Putamen (tissue), 1 donor: Measurements from ENCODE around the gene ATG9A.
A peak's percentile ranks its signal among the peaks of the same experiment; 100 is the strongest.

Experiments
- DNase-seq: peaks from one replicate; pipeline ENCODE4 v3.0.0-alpha.2; 2016; ENCODE audit warnings: low spot score

The ATG9A gene

DNA sequence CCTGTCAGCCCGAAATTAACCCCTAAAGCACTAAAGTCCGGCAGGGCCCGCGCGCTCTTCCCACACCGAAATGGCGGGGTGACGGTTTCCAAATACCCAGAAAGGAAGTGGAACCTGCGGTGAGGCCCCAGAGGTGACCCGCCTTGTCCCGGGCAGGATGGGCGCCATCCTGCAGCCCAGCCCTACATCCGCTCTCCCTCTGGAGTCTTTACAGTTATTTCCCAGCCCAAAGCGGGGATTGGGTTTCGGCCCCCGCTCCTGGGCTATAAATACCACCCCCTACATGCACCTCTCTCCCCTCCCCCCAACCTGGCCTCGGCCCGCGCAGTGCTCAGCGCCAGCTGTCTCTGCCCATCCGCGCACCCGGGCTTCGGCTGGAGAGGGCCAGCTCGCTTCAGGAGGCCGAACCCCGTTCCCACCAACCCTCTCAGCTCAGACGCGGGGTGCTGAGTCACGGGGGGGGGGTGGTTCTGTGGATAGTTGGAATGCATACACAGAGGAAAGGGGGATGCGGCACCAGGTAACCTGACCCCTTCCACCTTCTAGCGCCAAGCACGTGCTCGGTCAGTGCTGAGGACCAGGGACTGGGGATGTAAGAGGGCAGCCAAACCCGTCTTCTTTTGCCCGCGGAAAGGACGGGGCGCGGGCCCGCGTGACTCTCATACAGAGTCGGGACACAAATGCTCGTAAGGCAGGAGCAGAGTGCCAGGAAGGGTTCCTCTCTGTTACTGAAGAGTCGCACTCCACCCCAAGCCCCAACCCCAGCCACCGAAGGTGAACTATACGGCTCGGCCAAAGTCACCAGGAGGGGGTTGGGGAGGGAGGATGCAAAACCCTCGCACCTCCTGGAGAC lies 23.7 kb upstream of the ATG9A start, which contains the start of gene TUBA4B:
Gene TUBA4B (plus strand): TSS at position 344 of the 853 bp plus-strand sequence. CDS start 165 bp downstream, at position 509.
- DNase-seq: no peak

DNA sequence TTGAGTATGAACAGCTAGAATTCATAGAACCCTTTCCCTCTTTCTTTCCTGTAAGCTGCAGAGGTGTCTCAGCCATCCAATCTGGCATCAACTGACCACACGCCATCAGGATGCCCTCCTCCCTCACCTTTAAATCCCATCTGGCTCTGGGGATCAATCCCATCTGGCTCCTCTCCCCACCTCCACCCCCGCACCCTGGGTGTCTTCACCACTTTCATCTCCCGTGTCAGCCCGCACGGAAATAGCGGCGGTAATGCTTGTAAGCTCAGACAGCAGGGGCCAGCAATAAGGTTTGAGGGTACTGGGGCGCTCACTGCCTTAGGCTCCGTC lies 23.1 kb upstream of the ATG9A start:
- DNase-seq: no peak

DNA sequence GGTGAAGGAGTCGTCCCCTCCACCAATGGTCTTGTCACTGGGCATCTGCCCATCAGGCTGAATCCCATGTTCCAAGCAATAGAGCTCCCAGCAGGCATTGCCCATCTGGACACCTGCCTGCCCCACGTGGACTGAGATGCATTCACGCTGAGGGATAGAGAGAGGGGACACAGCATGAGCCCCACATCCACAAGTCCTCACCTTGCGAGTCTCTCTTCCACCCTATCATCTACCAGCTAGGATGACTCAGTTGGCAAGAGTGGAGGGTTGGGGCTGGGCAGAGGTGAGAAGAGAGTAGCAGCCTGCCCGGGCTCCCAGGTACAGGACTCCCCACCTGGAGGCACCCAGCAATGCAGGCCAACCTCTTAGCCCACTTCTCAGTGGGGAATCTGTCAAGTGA lies 22.6 kb upstream of the ATG9A start:
- DNase-seq: no peak

DNA sequence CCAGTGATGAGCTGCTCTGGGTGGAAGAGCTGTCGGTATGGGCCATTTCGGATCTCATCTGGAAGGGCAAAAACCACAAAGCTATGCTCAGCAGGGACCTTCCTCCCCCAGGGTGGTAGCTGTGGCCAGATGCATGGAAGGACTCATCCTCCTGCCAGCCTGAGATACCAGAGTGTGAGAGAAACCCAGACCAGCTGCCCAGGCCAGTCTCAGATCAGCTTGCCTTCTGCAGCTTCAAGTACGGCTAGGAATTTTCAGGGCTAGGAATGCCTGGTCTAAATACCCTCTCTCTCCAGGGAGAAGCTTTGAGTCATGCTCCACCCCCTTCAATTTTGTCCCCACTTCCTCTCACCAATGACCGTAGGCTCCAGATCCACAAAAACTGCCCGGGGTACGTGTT lies 22.2 kb upstream of the ATG9A start:
- DNase-seq: no peak

DNA sequence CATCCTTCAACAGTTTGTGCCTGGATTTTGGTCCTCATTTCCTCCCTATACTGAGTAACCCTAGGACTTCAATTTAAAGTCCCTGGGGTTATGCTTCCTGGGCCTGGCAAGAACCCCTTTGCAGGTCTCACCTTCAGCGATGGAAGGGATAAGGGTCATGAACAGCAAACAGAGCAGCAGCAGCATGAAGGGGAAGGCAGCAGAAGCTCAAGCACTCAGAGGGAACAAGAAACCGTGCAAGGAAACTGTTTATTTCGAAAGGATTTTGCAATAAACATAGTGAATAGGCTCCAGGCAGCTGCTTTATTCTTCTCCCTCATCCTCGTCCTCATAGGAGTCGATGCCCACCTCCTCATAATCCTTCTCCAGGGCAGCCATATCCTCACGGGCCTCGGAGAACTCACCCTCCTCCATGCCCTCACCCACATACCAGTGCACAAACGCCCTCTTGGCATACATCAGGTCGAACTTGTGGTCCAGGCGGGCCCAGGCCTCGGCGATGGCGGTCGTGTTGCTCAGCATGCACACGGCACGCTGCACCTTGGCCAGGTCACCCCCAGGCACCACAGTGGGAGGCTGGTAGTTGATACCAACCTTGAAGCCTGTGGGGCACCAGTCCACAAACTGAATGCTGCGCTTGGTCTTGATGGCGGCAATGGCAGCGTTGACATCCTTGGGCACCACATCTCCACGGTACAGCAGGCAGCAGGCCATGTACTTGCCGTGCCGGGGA lies 20.8 kb upstream of the ATG9A start:
- DNase-seq: no peak

DNA sequence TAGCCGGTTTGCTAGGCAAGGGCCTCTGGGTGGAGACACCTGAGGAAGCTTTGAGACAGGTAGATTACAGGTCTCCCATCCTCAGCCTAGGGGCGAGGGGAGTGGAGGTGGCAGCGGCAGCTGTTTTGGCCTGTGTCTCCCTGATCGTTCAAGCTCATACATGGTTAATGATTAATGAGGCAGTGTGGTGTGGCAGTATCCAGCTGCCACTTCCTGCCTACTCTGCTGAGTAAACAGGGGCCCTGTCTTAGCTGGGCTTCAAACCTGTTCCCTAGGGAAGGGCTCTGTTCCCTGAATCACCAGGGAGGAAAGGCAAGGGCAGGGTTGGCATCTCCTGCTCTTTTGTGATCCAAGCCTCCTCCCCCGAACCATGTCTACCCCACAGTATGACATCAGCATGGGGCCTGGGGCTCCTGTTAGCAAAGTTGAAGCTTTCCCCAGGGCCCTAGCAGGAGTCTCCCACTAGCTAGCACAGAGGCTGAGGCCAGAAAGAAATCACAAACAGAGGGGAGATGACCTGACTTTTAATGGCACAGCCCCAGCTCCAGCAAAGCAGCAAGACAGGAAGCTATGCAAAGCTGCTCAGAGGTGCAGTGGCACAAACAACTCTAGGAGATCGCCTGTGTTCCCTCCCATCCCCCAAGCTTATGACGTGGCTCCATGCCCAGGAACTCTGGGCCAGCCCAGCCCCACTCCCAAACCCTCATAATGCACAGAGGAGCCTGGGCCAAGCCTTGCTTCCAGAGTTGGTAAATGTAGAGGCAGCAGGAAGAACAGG lies 20.0 kb upstream of the ATG9A start:
- peak; percentile 62 for DNase-seq

DNA sequence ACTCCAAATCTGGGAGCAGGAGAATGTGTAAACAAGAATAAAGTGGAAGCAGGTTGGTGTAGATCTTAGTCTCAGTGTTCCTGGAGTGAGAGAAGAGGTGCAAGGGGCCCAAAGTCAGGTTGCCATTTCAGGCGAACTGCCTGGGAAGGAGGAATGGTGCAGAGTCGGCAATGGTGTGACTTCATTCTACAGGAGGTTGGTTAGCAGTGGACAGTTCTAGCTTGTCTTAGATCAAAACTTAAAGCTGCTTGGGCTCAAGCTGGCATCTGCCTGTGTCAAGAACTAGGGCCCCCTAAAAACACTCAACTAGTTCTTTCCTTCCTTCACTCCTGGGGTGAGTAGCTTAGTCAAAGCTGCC lies 19.4 kb upstream of the ATG9A start:
- no peak for DNase-seq

DNA sequence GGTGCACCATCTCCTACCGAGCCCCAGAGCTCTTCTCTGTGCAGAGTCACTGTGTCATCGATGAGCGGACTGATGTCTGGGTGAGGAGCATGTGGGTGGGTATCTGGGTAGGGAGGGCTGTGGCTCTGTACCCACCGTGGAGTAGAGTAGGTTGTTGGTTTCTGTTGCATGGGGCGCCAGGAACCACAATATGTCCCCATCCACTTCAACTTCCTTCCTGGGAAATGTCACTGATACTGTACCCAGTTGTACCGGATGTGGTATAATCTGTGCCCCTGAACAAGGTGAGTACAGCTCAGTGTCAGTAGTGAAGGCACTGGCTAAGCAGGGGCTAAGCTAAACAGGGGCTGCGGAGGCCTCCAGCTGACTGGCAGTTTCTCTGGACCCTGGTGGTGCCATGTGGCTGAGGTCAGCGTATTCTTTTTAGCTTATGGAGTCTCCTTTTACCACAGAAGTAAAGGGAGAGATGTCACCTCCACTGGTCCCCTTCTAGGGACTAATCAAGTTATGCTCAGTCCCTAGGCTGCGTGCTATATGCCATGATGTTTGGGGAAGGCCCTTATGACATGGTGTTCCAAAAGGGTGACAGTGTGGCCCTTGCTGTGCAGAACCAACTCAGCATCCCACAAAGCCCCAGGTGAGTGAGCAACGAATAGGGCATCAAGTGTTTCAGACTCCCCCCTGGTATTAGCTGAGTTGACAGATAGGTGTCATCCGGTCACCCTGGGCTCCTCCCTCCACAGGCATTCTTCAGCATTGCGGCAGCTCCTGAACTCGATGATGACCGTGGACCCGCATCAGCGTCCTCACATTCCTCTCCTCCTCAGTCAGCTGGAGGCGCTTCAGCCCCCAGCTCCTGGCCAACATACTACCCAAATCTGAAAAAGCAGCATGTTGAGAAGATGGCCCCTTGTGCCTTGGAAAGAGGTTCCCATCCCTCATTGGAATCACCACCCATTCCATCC lies 18.5 kb upstream of the ATG9A start:
- DNase-seq: no peak

DNA sequence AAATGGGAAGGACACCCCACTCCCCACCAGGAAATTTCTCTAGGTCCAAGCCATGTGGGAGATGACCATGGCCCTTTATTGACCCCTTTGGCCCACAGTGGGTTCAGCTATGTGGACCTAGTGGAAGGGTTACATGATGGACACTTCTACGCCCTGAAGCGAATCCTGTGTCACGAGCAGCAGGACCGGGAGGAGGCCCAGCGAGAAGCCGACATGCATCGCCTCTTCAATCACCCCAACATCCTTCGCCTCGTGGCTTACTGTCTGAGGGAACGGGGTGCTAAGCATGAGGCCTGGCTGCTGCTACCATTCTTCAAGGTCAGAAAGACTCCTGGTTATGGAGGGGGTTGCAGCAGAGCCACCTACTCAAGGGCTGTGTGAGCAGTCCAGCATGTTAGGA lies 17.1 kb upstream of the ATG9A start:
- no peak for DNase-seq

DNA sequence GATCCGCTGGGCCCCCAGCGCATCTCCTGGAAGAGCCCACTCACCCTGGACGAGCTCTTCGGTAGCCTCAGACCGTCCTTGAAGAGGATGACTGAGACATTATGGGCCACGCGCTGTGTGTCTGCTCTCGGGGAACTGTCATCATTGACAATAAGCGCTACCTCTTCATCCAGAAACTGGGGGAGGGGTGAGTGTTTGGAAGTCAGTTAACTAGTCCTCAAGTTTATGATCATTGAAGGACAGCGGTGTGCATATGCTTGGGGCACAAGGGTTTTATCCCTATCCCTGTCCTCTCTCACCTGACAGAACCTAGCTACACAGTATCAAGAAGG lies 16.4 kb upstream of the ATG9A start:
- DNase-seq: no peak

DNA sequence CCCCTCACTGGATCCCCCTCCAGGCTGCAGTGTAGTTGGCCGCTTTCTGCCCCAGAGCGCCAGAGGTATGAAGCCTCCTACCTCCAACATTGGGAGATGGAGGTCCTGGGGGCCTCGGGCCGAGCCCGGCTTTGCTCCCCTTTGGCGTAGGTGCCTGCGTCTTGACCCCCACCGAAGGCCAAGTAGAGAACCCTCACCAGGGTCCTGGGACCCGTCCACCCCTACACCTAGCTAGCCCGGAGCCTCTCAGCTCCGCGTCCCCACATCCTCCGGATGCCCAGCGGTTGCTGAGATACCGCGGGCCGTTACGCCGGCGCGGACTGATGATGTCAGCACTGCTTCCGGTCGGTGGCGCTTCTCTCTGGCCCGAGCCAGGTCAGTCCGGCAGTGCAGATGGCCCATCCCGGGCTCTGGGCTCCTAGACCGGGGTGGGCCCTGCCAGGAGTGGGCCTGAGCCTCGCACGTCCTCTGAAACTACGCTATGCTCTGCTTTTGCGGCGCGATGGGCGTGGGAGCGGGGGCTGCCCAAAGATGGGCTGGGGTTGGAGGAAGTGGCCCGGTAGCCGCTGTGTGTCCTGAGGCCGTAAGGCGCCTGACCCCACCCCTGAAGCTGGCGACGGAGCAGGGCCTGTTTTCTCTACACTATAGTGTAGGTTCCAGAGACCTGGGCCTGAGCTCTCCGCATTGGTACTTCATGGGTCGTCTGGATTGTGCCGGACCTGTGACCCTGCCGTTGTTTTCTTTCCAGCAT lies 15.9 kb upstream of the ATG9A start, which contains the start of the genes GLB1L and STK16:
Gene GLB1L (minus strand): TSS at position 297 of the 751 bp plus-strand sequence. CDS start 1,871 bp downstream, outside the sequence.
Gene STK16 (plus strand): TSS at position 332 of the 751 bp plus-strand sequence. CDS start 521 bp downstream, outside the sequence.
- peak; percentile 90 for DNase-seq

DNA sequence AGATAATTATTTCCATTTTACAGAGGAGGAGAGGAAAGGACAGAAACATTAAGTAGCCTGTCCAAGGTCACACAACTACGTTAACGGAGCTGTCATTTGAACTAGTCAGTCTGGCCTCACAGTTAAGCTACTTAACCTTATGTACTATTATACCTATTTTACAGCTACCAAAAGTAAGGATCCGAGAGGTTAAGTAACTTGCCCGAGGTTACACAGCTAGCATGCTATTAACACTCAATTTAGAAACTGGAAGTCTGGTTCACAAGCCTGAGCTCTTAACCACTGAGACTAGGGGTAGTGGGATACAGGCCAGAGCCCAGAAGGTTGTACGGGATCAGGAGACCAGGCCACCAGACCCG lies 15.3 kb upstream of the ATG9A start:
- no peak for DNase-seq

DNA sequence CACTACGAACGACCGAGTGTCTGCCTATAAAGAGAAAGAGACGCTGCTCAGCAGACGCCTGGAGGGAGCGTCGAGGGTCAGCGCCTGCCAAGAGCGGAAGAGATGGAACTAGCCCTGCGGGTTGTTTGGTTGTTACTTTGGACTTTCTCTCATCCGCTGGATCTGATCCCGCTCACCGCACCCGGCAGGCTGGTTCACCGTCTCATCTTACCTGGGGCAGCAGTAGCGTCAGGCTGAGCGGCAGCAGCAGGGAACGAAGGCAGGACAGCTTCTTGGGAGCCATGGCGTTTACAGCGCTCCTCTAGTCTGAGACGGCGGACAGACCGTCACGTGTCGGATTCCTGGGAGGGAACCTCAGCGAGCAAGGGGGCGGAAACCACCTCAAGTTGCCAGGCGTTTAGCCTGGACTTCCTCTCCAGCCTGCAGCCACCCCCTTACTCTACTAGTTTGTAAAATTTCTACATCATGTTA lies 13.9 kb upstream of the ATG9A start:
- no peak for DNase-seq

DNA sequence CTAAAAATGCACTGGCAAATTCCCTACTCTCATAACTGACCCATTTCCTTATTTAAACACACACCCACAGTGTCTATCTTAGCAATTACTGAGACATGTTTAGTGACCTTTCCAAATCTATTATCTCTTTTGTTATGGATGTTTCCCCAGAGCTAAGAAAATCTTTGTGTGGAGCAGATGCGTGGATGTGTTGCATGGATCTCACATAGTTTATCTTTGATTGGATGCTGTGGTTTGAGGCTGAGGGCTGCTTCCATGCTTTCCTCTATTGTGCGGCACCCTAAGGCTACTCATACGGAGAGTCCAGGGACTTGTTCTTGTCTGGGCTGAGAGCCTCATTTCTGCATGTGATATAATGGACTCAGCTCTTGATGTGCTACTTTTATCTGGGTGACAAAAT lies 4.9 kb upstream of the ATG9A start:
- no peak for DNase-seq

DNA sequence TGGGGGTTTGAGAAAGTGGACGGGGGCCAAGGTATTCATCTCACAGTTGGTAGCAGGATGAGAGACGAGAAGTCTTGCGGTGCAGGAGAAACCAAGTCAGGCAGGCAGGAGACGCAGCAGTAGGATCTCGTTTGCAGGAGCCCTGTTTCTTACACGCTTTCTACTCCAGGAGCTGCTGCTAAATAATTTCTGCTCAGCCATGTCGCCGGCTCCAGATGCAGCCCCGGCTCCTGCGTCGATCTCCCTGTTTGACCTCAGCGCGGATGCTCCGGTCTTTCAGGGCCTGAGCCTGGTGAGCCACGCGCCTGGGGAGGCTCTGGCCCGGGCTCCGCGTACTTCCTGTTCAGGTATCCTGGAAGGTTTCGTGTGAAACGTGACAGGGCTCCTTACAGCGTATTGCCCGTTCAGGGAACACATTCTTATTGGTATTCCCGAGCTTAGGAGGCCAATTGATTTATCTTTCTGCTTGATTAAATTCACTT lies 664 bp upstream of the ATG9A start:
- no peak for DNase-seq

DNA sequence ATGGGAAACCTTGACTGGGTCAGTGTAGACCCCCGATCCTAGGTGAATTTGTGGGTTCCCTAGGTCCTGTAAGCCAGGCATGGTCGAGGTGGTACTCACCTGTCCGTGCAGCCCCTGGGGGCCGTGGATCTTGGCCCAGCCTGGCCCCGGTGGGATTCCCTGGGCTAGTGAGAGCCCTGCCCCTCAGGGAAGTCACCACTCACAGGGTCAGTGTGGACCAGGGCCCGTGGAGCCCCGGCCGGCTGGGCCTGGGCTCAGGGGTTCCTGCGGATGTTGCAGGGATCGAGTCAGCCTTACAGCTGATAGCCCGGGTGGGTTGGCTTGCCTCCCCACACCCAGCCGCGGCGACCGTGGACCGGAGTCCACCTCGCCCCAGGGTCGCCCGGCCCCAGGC lies 528 bp downstream of the ATG9A start:
- DNase-seq: no peak

DNA sequence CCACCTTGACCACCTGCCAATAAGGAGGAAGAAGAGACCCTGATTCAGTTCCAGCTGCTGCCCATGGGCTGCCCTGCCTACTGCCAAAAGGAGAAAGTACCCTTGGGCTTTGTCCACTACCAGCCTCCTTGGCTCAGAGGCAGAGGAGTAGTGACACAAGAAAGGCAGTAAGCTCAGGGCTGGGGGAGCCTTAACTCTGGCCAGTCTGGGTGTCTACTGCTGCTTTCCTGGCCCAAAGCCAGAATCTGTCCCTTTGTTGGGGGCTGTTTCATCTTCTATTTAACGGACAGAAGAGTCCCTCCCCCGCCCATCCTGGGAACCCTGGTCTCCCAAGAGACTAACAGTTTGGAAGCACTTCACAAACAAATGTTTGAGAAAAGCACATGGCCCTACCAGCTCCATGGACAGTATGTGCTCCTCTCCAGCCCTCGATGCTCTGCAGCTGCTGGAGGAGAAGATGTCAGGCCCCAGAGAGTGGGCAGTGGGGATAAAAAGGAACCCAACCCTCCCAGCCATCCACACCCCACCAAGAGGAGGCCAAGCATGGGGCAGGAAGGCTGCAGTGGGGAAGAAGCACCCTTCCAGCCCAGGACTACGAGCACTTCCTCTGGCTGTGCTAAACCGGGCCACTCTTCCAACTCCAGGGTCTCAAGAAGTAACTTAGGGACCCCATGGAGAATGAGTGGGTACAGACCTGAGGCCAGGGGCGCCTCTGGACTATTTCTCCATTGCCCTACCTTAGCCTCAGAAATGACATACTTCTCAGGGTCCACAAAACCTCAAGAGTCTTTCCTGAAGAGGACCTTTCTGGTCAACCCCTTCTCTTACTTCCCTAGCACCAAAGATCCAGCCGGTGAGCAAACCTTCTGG lies 1.2 kb downstream of the ATG9A start:
- DNase-seq: no peak

DNA sequence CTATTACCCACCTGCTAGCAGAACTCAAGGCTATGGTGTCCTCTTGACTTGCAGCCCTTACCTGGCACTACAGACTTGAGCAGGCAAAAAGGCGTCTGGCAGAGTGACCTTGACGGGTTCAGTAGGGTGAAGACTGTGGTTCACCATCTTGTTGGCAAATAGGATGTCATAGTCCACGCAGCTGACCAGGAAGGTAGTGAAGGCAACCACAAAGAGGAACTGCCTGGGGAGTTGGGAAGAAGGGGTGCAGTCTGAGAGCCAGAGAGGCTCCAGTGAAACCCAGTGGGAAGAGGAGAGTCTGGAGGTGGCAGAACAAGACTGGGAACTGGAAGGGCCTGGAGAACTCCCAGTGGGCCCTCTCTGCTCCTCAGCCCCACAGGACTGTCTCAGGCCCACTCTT lies 4.1 kb downstream of the ATG9A start:
- no peak for DNase-seq

DNA sequence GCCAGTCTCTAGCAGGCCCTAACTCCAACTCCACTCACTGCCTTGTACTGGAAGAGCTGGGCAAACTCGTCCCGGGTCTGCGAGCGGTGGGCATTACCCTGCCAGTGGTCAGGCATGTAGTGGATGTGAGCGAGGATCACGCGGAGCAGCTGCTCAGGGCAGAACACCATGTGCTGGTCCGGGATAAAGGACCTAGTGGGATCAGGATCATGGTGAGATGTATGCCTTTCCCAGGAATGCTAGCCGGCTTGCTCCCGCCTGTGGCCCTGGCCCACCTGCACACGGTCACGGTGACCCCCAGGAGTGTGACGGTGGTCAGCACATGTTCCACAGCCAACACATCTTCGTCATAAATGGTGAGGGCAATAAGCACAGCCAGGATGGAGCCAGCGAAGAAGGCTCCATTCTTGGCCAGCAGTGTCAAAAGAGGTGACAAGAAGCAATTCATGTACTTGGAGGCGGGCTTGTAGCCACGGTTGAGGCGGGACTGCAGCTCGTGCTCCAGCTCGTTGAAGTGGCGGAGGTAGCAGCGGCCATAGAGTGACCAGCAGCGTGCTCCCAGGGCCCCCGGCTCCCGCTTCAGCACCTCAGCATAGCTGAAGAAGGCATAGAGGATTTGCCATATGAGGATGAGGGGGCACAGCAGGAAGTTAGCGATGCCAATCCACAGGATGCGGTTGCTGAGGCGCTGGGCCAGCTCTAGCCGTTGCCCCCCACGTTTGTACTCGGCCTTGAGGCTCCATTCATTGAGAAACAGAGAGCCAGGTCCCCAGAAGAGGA lies 5.4 kb downstream of the ATG9A start:
- no peak for DNase-seq
